HepG2 (cell line): ENCODE data around the gene HMBS. TPM values are rescaled to one million over a fixed set of nuclear protein-coding genes. Genes with fewer than 3 reads are reported as not detected.

Experiments
- ATF1 ChIP-seq: IDR thresholded peaks from 2 replicates; pipeline ENCODE4 v1.6.1; 2016; ENCODE audit warnings: mild to moderate bottlenecking, control low read depth
- ATF4 ChIP-seq, 2 experiments: fragments of 450-650 bp in 1 of 2; sonication (generic) in 1 of 2; formaldehyde crosslinking; IDR thresholded peaks; 2 replicates each; pipeline versions ENCODE4 v1.5.0 to v1.8.0; 2020 to 2022; ENCODE audit warnings: mild to moderate bottlenecking in 1 of 2, missing genetic modification reagents in 1 of 2
- CSRNP2 ChIP-seq: sonication (generic); formaldehyde crosslinking; conservative IDR thresholded peaks from 2 replicates; pipeline ENCODE4 v1.8.0; 2022; ENCODE audit warnings: low read depth, missing genetic modification reagents
- HES4 ChIP-seq: sonication (generic); formaldehyde crosslinking; IDR thresholded peaks from 2 replicates; pipeline ENCODE4 v1.9.0; 2021; ENCODE audit warnings: mild to moderate bottlenecking, missing genetic modification reagents, borderline replicate concordance
- HNF1A ChIP-seq, 2 experiments: sonication (generic) in 1 of 2; formaldehyde crosslinking in 1 of 2; IDR thresholded peaks; 2 replicates each; pipeline versions ENCODE4 v1.4.0 to v1.6.1; 2016 to 2020; ENCODE audit warnings: borderline replicate concordance in 1 of 2, low read depth in 1 of 2, mild to moderate bottlenecking in 1 of 2, missing genetic modification reagents in 1 of 2
- NFRKB ChIP-seq: fragments of 450-650 bp; IDR thresholded peaks from 2 replicates; pipeline ENCODE4 v1.6.1; 2017
- POGK ChIP-seq: sonication (generic); formaldehyde crosslinking; conservative IDR thresholded peaks from 2 replicates; pipeline ENCODE4 v1.8.0; 2022; ENCODE audit warnings: mild to moderate bottlenecking, moderate library complexity, missing genetic modification reagents
- REPIN1 ChIP-seq: sonication (generic); formaldehyde crosslinking; IDR thresholded peaks from 2 replicates; pipeline ENCODE4 v1.8.0; 2022; ENCODE audit warnings: missing genetic modification reagents, low read depth, mild to moderate bottlenecking, borderline replicate concordance
- TARDBP ChIP-seq: sonication (generic); formaldehyde crosslinking; IDR thresholded peaks from 2 replicates; pipeline ENCODE4 v1.8.0; 2022; ENCODE audit warnings: mild to moderate bottlenecking, missing genetic modification reagents
- TCF12 ChIP-seq, 2 experiments: fragments of 450-650 bp in 1 of 2; sonication (generic) in 1 of 2; formaldehyde crosslinking in 1 of 2; IDR thresholded peaks; 2 replicates each; pipeline versions ENCODE4 v1.6.1 to v1.8.0; 2017 to 2022; ENCODE audit warnings: antibody characterized with exemption in 1 of 2, mild to moderate bottlenecking in 1 of 2, missing genetic modification reagents in 1 of 2, moderate library complexity in 1 of 2
- ZFP90 ChIP-seq: sonication (generic); formaldehyde crosslinking; IDR thresholded peaks from 2 replicates; pipeline ENCODE4 v1.8.0; 2022; ENCODE audit warnings: missing genetic modification reagents, mild to moderate bottlenecking, inconsistent platforms, borderline replicate concordance
- ZNF143 ChIP-seq: sonication (generic); formaldehyde crosslinking; IDR thresholded peaks from 2 replicates; pipeline ENCODE4 v1.4.0; 2020; ENCODE audit warnings: missing genetic modification reagents
- ZNF572 ChIP-seq: sonication (generic); formaldehyde crosslinking; IDR thresholded peaks from 2 replicates; pipeline ENCODE4 v1.5.1; 2020; ENCODE audit warnings: mild to moderate bottlenecking, missing genetic modification reagents
- ZNF580 ChIP-seq: IDR thresholded peaks from 2 replicates; pipeline ENCODE4 v1.6.1; 2016; ENCODE audit warnings: low read depth, borderline replicate concordance
- ZNF589 ChIP-seq: sonication (generic); formaldehyde crosslinking; conservative IDR thresholded peaks from 2 replicates; pipeline ENCODE4 v1.8.0; 2022; ENCODE audit warnings: mild to moderate bottlenecking, moderate library complexity, missing genetic modification reagents
- ZNF883 ChIP-seq: sonication (generic); formaldehyde crosslinking; IDR thresholded peaks from 2 replicates; pipeline ENCODE4 v1.5.1; 2020; ENCODE audit warnings: mild to moderate bottlenecking, missing genetic modification reagents; ENCODE audit errors: not compliant biosample characterization
- polyA plus RNA-seq, 8 experiments: library from polyadenylated mRNA; depleted of rRNA in 3 of 8; stranded (reverse) in 7 of 8; unstranded in 1 of 8; fragments of >200 nt; fragmentation: Illumina TruSeq in 4 of 8; extraction: Trizol in 4 of 8; gene quantifications; 2 replicates each; pipeline versions ENCODE4 v1.2.1 to v1.2.3, GENCODE V29; 2011 to 2016; ENCODE audit warnings: low read depth in 4 of 8, missing spikeins in 1 of 8, mixed read lengths in 1 of 8; ENCODE audit not compliant: insufficient read depth in 1 of 8
- total RNA-seq, 5 experiments: library from RNA; depleted of rRNA; stranded (reverse); fragments of >200 nt; fragmentation: Illumina TruSeq; extraction: Trizol; gene quantifications; 2 replicates each; pipeline ENCODE4 v1.2.3, GENCODE V29; 2016; ENCODE audit warnings: low read depth in 1 of 5

The HMBS gene
- total and polyA plus RNA-seq, 2 of the 13 experiments (the other 11 are each of a cell fraction or from before 2014, with no cell fraction given) = 9.4 to 46.9 TPM

GRCh38 chr11:119121008-119121810 lies 36.5 kb downstream of the HMBS start, which contains the start of gene HINFP (continued):
- peak; percentile 92 for TF ChIP-seq TARDBP
- TF ChIP-seq ZNF883 = peak; percentile 36
- peak; percentile 89 for TF ChIP-seq REPIN1
- no peak for TF ChIP-seq TCF12 (IDR thresholded peaks at IDR 0.05)
- no peak for TF ChIP-seq TCF12 (CRISPR knock-in tag; IDR thresholded peaks at IDR 0.05)
- peak in 1 of 2 experiments; percentile 57; a peak in 1 of 4 replicates for TF ChIP-seq ATF4 (CRISPR knock-in tag; IDR thresholded peaks at IDR 0.05)
- TF ChIP-seq ATF1 (CRISPR knock-in tag) = peak; percentile 40; the same call in 1 of the 2 replicates
- TF ChIP-seq ZNF589 (CRISPR knock-in tag) = 0 out of 2 replicates have a peak, but pooled peaks have one; percentile 61
- peak; percentile 62; the same call in 1 of the 2 replicates for TF ChIP-seq ZNF580 (CRISPR knock-in tag)
- no peak for TF ChIP-seq ZNF572 (CRISPR knock-in tag)
- no peak for TF ChIP-seq HNF1A (IDR thresholded peaks at IDR 0.05; ENCODE audit: low read depth)
- no peak for TF ChIP-seq HNF1A (CRISPR knock-in tag; IDR thresholded peaks at IDR 0.05; ENCODE audit: borderline replicate concordance)
- TF ChIP-seq POGK (CRISPR knock-in tag) = no peak; the same call in 1 of the 2 replicates
- TF ChIP-seq ZNF143 = peak; percentile 67; the same call in 1 of the 2 replicates
- TF ChIP-seq HES4 (CRISPR knock-in tag) = peak; percentile 68; the same call in 1 of the 2 replicates
- TF ChIP-seq ZFP90 (CRISPR knock-in tag) = no peak; the same call in 1 of the 2 replicates
- no peak for TF ChIP-seq NFRKB
- no peak for TF ChIP-seq CSRNP2
